Activated naive CD4-positive, alpha-beta T cell treated with Interleukin-2 at 50 U/mL for 16 hours (primary cell): ENCODE results near the gene DENND1B.
"Not testable (repeated sequence)": the region's sequence is repeated elsewhere in the genome, so short reads cannot be mapped to it uniquely, and the experiment has no call there.

Experiments used
- DNase-seq: peaks from one replicate; pipeline ENCODE4 v3.0.0-alpha.2; 2020

DENND1B gene

GRCh38 chr1:197740992-197741391, 34.3 kb downstream of the DENND1B start:
- no peak for DNase-seq

GRCh38 chr1:197738927-197739326, 36.4 kb downstream of the DENND1B start:
- DNase-seq = no peak

GRCh38 chr1:197737916-197738315, 37.4 kb downstream of the DENND1B start:
- DNase-seq = no peak

- no peak for DNase-seq
Observed at GRCh38 chr1:197736685-197737084, 38.6 kb downstream of the DENND1B start.

GRCh38 chr1:197735461-197735860, 39.8 kb downstream of the DENND1B start:
- DNase-seq = no peak

GRCh38 chr1:197733324-197733723, 42.0 kb downstream of the DENND1B start:
- no peak for DNase-seq

GRCh38 chr1:197732187-197732586, 43.1 kb downstream of the DENND1B start:
- no peak for DNase-seq

GRCh38 chr1:197731449-197731848, 43.8 kb downstream of the DENND1B start:
- no peak for DNase-seq

- DNase-seq = no peak
Observed at GRCh38 chr1:197725976-197726375, 49.3 kb downstream of the DENND1B start.

GRCh38 chr1:197725044-197725443, 50.2 kb downstream of the DENND1B start:
- DNase-seq = no peak

GRCh38 chr1:197715806-197716205, 59.5 kb downstream of the DENND1B start:
- no peak for DNase-seq

- DNase-seq = no peak
Observed at GRCh38 chr1:197706601-197707000, 68.7 kb downstream of the DENND1B start.

- DNase-seq = no peak
Observed at GRCh38 chr1:197705941-197706340, 69.3 kb downstream of the DENND1B start.

GRCh38 chr1:197700688-197701087, 74.6 kb downstream of the DENND1B start:
- DNase-seq = not testable (repeated sequence)

- no peak for DNase-seq
Observed at GRCh38 chr1:197696372-197696771, 78.9 kb downstream of the DENND1B start.

GRCh38 chr1:197695961-197696360, 79.3 kb downstream of the DENND1B start:
- DNase-seq = no peak

- DNase-seq = no peak
Observed at GRCh38 chr1:197692965-197693364, 82.3 kb downstream of the DENND1B start.

- DNase-seq = no peak
Observed at GRCh38 chr1:197691816-197692215, 83.5 kb downstream of the DENND1B start.

- DNase-seq = no peak
Observed at GRCh38 chr1:197690074-197690473, 85.2 kb downstream of the DENND1B start.

GRCh38 chr1:197688233-197688632, 87.0 kb downstream of the DENND1B start:
- no peak for DNase-seq

GRCh38 chr1:197686702-197687355, 88.5 kb downstream of the DENND1B start:
- no peak for DNase-seq

- DNase-seq = no peak
Observed at GRCh38 chr1:197686231-197686630, 89.0 kb downstream of the DENND1B start.

GRCh38 chr1:197685785-197686184, 89.5 kb downstream of the DENND1B start:
- no peak for DNase-seq

- DNase-seq = no peak
Observed at GRCh38 chr1:197683895-197684553, 91.3 kb downstream of the DENND1B start.

GRCh38 chr1:197683280-197683679, 92.0 kb downstream of the DENND1B start:
- no peak for DNase-seq
